Naive B cell (primary cell): Measurements from ENCODE around the gene DNAJC10. TPM values are rescaled to one million over a fixed set of nuclear protein-coding genes. Genes with fewer than 3 reads are reported as not detected.
A peak's percentile ranks its signal among the peaks of the same experiment; 100 is the strongest.
"Not testable (repeated sequence)": the region's sequence is repeated elsewhere in the genome, so short reads cannot be mapped to it uniquely, and the experiment has no call there.

Experiments
- ATAC-seq, 2 donors: fragments of 150-1000 bp; cut with Tn5 transposase; 2 replicates each; pipeline ENCODE4 v1.10.0; 2021; ENCODE audit warnings: low read depth in 2 of 2, mild to moderate bottlenecking in 2 of 2, moderate library complexity in 2 of 2
- DNase-seq: peaks from one replicate; pipeline ENCODE4 v3.0.0; 2022
- H3K27ac Mint-ChIP-seq, 6 donors: one replicate each; pipeline ENCODE4 v1.8.0; 2020 to 2022; ENCODE audit warnings: mild to moderate bottlenecking in 6 of 6, mixed read lengths in 6 of 6, moderate library complexity in 5 of 6, inconsistent platforms in 2 of 6
- H3K27me3 Mint-ChIP-seq, 3 donors: one replicate each; pipeline ENCODE4 v1.8.0; 2021 to 2022; ENCODE audit warnings: mixed read lengths in 3 of 3, mild to moderate bottlenecking in 1 of 3
- H3K36me3 Mint-ChIP-seq, 2 donors: one replicate each; pipeline ENCODE4 v1.8.0; 2020 to 2022; ENCODE audit warnings: mixed read lengths in 2 of 2, inconsistent platforms in 1 of 2, mild to moderate bottlenecking in 1 of 2
- H3K4me1 Mint-ChIP-seq, 3 donors: one replicate each; pipeline ENCODE4 v1.8.0; 2020 to 2022; ENCODE audit warnings: mixed read lengths in 3 of 3, inconsistent platforms in 1 of 3, mild to moderate bottlenecking in 1 of 3, moderate library complexity in 1 of 3
- H3K4me3 Mint-ChIP-seq, 8 donors: one replicate each; pipeline ENCODE4 v1.8.0; 2020 to 2022; ENCODE audit warnings: mild to moderate bottlenecking in 8 of 8, mixed read lengths in 8 of 8, moderate library complexity in 8 of 8, inconsistent platforms in 2 of 8
- H3K9me3 Mint-ChIP-seq, 7 donors: one replicate each; pipeline ENCODE4 v1.8.0; 2020 to 2022; ENCODE audit warnings: mixed read lengths in 7 of 7, mild to moderate bottlenecking in 5 of 7, inconsistent platforms in 2 of 7, moderate library complexity in 1 of 7
- polyA plus RNA-seq, 6 donors: library from polyadenylated mRNA; unstranded; fragments of 300-500 nt; fragmentation: Illumina TruSeq; gene quantifications; one replicate each; pipeline ENCODE4 v1.2.3, GENCODE V29; 2021; ENCODE audit warnings: low read depth in 6 of 6

Gene DNAJC10
- polyA plus RNA-seq, 6 donors from 2014 or later: 164 to 237 (median 213) TPM

DNA sequence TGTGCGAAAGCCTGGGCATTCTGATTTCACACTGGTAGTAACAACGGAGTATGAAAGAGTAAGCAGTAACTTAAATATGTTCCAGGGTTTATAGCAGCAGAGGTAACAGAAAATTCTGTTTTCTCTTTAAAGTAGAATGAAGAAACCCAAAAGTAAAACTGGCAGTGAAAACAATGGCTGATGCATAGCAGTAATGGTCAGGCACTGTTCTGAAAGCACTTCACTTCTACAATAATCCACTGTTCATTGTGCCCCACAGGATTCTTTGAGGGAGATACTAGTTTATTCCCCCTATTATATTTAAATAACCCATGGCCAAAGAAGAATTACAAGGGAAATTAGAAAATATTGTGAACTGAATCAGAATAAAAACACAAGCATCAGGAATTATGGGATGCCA lies 9.3 kb upstream of the DNAJC10 start:
- DNase-seq: no peak
- peaks cover 0 to 9% (median 4%) of the 10 kb centered on the region in 3 donors for H3K27me3 Mint-ChIP-seq
- no peak for ATAC-seq
- H3K36me3 Mint-ChIP-seq: peaks cover 0 to 4% of the 10 kb centered on the region in 2 donors
- no peak overlapping the region for H3K27ac Mint-ChIP-seq
- peaks cover 0 to 5% (median 0%) of the 10 kb centered on the region in 7 donors for H3K9me3 Mint-ChIP-seq
- no peak overlapping the region for H3K4me3 Mint-ChIP-seq
- H3K4me1 Mint-ChIP-seq: no peaks in the 10 kb centered on the region

DNA sequence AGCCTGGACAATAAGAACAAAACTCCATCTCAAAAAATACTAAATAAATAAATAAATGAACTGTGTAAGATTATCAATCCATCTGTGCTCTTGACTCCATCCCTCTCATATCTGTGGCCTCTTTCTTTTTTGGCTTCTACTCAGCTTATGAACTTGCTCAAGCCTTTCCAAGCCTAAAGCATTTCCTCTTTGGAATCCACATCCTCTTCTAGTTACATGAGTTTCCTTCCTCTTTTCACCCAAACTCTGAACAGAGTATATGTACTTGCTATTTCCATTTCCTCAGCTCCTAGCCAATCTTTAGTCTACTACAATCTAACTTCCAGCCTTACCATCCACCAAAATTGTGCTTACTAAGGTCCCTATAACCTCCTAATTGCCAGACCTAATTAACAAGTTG lies 2.5 kb upstream of the DNAJC10 start:
- Mint-ChIP-seq H3K36me3 (no peaks in the 10 kb centered on the region), H3K4me3 (peak overlapping the region in 4 of 8 donors; percentile 2 to 65 (median 19))

DNA sequence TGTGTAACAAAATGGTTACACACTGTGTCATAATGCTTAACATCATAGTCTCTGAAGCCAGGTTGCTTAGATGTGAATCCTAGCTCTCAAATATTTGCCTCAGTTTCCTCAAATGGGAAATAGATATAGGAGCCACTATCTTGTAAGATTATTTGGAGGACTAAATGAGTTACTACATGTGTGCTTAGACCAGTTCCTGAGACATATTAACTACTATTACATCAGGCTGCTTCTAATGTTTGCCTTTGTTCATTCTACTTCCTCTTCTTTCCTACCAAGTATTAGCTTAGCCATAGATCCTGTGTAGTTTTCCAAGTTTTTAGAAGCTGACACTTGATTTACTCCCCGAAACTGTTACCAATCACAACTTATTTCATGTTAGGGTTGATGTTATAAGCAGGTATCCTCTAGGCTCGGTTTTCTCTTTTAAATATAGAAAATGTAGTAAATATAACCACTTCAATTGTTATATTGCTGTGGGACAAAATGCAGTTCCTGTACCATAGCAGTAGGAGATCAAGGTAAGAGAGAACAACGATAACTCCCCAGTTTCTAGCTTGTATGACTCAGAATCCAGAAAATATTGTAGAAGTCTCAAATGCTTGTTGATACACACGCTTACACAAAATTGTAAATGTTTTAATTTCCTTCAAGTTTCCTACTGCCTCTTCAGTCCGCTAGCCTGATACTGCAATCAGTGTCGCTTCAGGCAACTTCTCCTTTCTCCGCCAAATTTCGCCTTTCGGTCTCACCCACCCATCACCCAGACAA lies 751 bp upstream of the DNAJC10 start:
- DNase-seq (no peak), ATAC-seq (no peak)
- no peaks in the 10 kb centered on the region for H3K27me3 Mint-ChIP-seq

More for the DNA sequence above, 2.5 kb upstream of the DNAJC10 start:
- peaks cover 0 to 4% (median 0%) of the 10 kb centered on the region in 7 donors for H3K9me3 Mint-ChIP-seq
- peak overlapping the region in 4 of 6 donors; percentile 0 to 78 (median 49) for H3K27ac Mint-ChIP-seq
- ATAC-seq: peak in 1 of 2 donors; percentile 6
- H3K4me1 Mint-ChIP-seq: peaks cover 0 to 19% (median 16%) of the 10 kb centered on the region in 3 donors
- H3K27me3 Mint-ChIP-seq: no peaks in the 10 kb centered on the region
- peak; percentile 51 for DNase-seq

DNA sequence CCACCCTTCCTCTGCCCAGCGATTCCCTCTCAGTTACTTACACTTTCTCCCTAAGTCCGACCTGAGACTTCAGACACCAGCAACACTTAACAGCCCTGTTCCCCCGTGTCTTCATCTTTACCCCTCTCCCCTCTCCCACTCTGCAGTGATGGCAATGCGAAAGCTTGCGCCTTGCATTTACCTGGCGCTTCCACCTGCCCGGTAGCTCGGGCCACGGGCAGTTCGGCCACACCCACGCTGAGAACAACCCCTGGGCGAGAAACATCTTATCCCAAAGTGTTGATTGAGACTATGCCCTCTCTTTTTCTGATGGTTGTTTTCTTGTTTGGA lies 558 bp downstream of the DNAJC10 start:
- Mint-ChIP-seq H3K36me3 (peaks cover 6% of the 10 kb centered on the region in 2 donors), H3K4me3 (no peak overlapping the region), H3K27ac (no peak overlapping the region), H3K9me3 (peaks cover 0 to 4% (median 0%) of the 10 kb centered on the region in 7 donors), H3K4me1 (peaks cover 8 to 24% (median 24%) of the 10 kb centered on the region in 3 donors), H3K27me3 (no peaks in the 10 kb centered on the region)
- DNase-seq: no peak
- ATAC-seq: no peak

More for the DNA sequence above, 751 bp upstream of the DNAJC10 start:
- no peak overlapping the region for H3K4me3 Mint-ChIP-seq
- no peak overlapping the region for H3K27ac Mint-ChIP-seq
- peaks cover 0 to 4% (median 0%) of the 10 kb centered on the region in 7 donors for H3K9me3 Mint-ChIP-seq
- peaks cover 6 to 20% (median 19%) of the 10 kb centered on the region in 3 donors for H3K4me1 Mint-ChIP-seq
- peaks cover 0 to under 1% of the 10 kb centered on the region in 2 donors for H3K36me3 Mint-ChIP-seq

- H3K27me3 Mint-ChIP-seq: no peaks in the 10 kb centered on the region
- DNase-seq: peak; percentile 74
- peaks cover 0 to 4% (median 0%) of the 10 kb centered on the region in 7 donors for H3K9me3 Mint-ChIP-seq
- H3K36me3 Mint-ChIP-seq: peaks cover 6% of the 10 kb centered on the region in 2 donors
- peaks cover 8 to 24% (median 24%) of the 10 kb centered on the region in 3 donors for H3K4me1 Mint-ChIP-seq
- no peak overlapping the region for H3K4me3 Mint-ChIP-seq
- peak; percentile 63 to 65 for ATAC-seq
- no peak overlapping the region for H3K27ac Mint-ChIP-seq
These were observed 1.4 kb downstream of the DNAJC10 start for GRCh38 chr2:182717416-182717815.

- DNase-seq: no peak
- peaks cover 8 to 24% (median 23%) of the 10 kb centered on the region in 3 donors for H3K4me1 Mint-ChIP-seq
- H3K4me3 Mint-ChIP-seq: no peak overlapping the region
- H3K27ac Mint-ChIP-seq: no peak overlapping the region
- H3K27me3 Mint-ChIP-seq: no peaks in the 10 kb centered on the region
- H3K9me3 Mint-ChIP-seq: peaks cover 0 to 4% (median 0%) of the 10 kb centered on the region in 7 donors
- H3K36me3 Mint-ChIP-seq: peaks cover 6% of the 10 kb centered on the region in 2 donors
- peak; percentile 10 to 14 for ATAC-seq
These were observed 1.8 kb downstream of the DNAJC10 start for GRCh38 chr2:182717816-182718215.

DNA sequence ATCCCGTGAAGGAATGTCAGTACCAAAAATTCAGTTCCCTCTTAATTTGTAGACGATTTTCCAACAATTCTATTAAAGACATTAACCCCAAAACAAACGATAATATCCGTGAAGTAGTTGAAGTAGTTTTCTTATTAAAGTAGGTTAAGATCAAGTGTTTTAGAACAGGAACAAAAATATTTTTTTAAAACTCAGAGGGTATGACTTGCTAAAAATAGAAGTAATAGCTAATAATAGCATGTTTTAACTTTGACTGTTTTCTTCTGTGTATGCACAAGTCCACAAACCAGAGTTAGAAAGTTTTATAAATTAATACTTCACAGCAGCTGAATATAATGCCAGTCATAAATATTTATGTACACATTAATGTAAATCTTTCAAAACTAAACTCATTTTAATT lies 2.4 kb downstream of the DNAJC10 start:
- H3K4me1 Mint-ChIP-seq: peaks cover 8 to 22% (median 18%) of the 10 kb centered on the region in 3 donors
- ATAC-seq (no peak), DNase-seq (peak; percentile 3)
- no peaks in the 10 kb centered on the region for H3K27me3 Mint-ChIP-seq
- peak overlapping the region in 3 of 6 donors; percentile 10 to 74 (median 15) for H3K27ac Mint-ChIP-seq
- peak overlapping the region in 2 of 8 donors; percentile 18 to 67 for H3K4me3 Mint-ChIP-seq
- H3K9me3 Mint-ChIP-seq: peaks cover 0 to 3% (median 0%) of the 10 kb centered on the region in 7 donors
- H3K36me3 Mint-ChIP-seq: peaks cover 6% of the 10 kb centered on the region in 2 donors

GRCh38 chr2:182719116-182719515 lies 3.1 kb downstream of the DNAJC10 start:
- not testable (repeated sequence) for ATAC-seq, H3K9me3 Mint-ChIP-seq, H3K36me3 Mint-ChIP-seq, H3K27me3 Mint-ChIP-seq, DNase-seq
- peaks cover 8 to 16% (median 12%) of the 10 kb centered on the region in 3 donors for H3K4me1 Mint-ChIP-seq
- H3K27ac Mint-ChIP-seq: peak overlapping the region in 4 of 6 donors; percentile 52 to 93 (median 78)
- H3K4me3 Mint-ChIP-seq: peak overlapping the region in 6 of 8 donors; percentile 15 to 80 (median 34)

DNA sequence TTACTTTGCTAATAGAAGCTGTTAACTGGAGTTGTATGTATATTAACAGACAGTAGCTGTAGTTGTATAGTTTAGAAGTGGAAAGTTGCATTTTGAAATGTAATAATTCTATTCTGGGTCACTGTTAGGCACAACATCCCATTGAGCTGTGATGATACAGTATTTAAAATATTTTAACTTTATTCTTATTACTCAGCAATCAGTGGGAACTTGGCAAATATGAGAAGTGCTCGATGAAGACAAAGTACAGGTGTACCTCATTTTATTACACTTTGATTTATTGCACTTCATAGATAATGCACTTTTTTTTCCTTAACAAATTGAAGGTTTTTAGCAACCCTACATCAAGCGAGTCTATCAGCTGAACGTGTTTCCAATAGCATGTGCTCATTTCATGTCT lies 8.6 kb downstream of the DNAJC10 start:
- Mint-ChIP-seq H3K4me3 (no peak overlapping the region), H3K9me3 (no peaks in the 10 kb centered on the region)
- no peak for ATAC-seq

DNA sequence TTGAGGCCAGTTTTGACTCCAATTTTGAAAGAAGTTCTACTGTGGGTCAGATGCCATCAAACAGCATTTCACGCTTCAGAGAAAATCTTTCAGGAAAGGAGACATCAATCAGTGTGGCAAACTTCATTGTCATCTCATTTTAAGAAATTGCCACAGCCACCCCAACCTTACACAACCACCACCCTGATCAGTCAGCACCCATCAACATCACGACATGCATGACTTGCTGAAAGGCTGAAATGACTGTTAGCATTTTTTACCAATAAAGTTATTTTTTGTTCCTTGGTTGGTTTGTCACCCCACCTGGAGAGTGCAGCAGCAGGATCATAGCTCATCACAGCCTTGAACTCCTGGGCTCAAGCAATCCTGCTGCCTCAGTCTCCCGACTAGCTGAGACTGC lies 10.4 kb downstream of the DNAJC10 start:
- ATAC-seq: no peak
- Mint-ChIP-seq H3K4me3 (no peak overlapping the region), H3K9me3 (no peaks in the 10 kb centered on the region), H3K27me3 (no peaks in the 10 kb centered on the region), H3K27ac (peak overlapping the region in 2 of 6 donors; percentile 47 to 54), H3K4me1 (peaks cover 9 to 17% (median 14%) of the 10 kb centered on the region in 3 donors), H3K36me3 (peaks cover 19 to 25% of the 10 kb centered on the region in 2 donors)
- no peak for DNase-seq

More for the DNA sequence above, 8.6 kb downstream of the DNAJC10 start:
- DNase-seq: no peak
- H3K36me3 Mint-ChIP-seq: peaks cover 14 to 19% of the 10 kb centered on the region in 2 donors
- peaks cover 6 to 22% (median 16%) of the 10 kb centered on the region in 3 donors for H3K4me1 Mint-ChIP-seq
- H3K27ac Mint-ChIP-seq: peak overlapping the region in 1 of 6 donors; percentile 69
- no peaks in the 10 kb centered on the region for H3K27me3 Mint-ChIP-seq

- Mint-ChIP-seq H3K4me3 (no peak overlapping the region), H3K9me3 (no peaks in the 10 kb centered on the region), H3K4me1 (peaks cover 13 to 30% (median 17%) of the 10 kb centered on the region in 3 donors), H3K27ac (peak overlapping the region in 2 of 6 donors; percentile 19 to 23), H3K27me3 (no peaks in the 10 kb centered on the region), H3K36me3 (peaks cover 19 to 37% of the 10 kb centered on the region in 2 donors)
- DNase-seq (no peak), ATAC-seq (no peak)
These were observed 12.0 kb downstream of the DNAJC10 start for GRCh38 chr2:182728014-182728413.

GRCh38 chr2:182729710-182730339 lies 13.8 kb downstream of the DNAJC10 start:
- Mint-ChIP-seq H3K27ac (peak overlapping the region in 1 of 6 donors; percentile 64), H3K9me3 (no peaks in the 10 kb centered on the region)

DNA sequence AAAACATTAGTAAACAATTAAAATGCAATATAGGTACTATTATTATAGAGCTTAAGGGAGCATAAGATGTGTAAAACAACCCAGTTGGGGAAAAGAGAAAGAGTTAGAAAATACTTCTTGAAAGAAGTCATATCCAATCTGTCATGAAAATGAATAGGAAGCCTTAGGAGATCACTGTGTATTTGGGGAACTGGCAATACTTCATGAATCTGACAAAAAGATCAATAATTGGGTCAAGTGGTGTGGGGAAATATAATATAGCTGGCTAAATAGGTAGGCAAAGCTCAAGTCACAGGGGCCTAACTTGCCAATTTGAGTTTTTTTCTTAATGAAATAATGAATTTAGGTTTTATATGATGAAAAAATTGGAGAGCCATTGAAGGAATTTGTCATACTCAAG lies 14.4 kb downstream of the DNAJC10 start:
- H3K27me3 Mint-ChIP-seq: no peaks in the 10 kb centered on the region
- ATAC-seq (no peak), DNase-seq (no peak)
- H3K4me3 Mint-ChIP-seq: no peak overlapping the region
- H3K4me1 Mint-ChIP-seq: peaks cover 13 to 39% (median 17%) of the 10 kb centered on the region in 3 donors
- no peaks in the 10 kb centered on the region for H3K9me3 Mint-ChIP-seq
- peak overlapping the region in 3 of 6 donors; percentile 27 to 87 (median 38) for H3K27ac Mint-ChIP-seq
- peaks cover 19 to 39% of the 10 kb centered on the region in 2 donors for H3K36me3 Mint-ChIP-seq

More at GRCh38 chr2:182729710-182730339, 13.8 kb downstream of the DNAJC10 start:
- peaks cover 17 to 39% (median 18%) of the 10 kb centered on the region in 3 donors for H3K4me1 Mint-ChIP-seq
- peaks cover 19 to 39% of the 10 kb centered on the region in 2 donors for H3K36me3 Mint-ChIP-seq
- H3K4me3 Mint-ChIP-seq: no peak overlapping the region
- no peaks in the 10 kb centered on the region for H3K27me3 Mint-ChIP-seq
- DNase-seq (no peak), ATAC-seq (no peak)
